HL-60/S4 (cell line): Measurements from ENCODE around the gene MOGAT1.
"Not testable (repeated sequence)": the region's sequence is repeated elsewhere in the genome, so short reads cannot be mapped to it uniquely, and the experiment has no call there.

Source experiments
- in situ Hi-C: fragments of 300-500 bp; cut with MboI; formaldehyde crosslinking; loops from 2 replicates; pipeline ENCODE4 v1.14.3; 2022; ENCODE audit warnings: low sequenced_read_pairs

MOGAT1 gene

GRCh38 chr2:222738809-222739208 lies 67.4 kb downstream of the MOGAT1 start:
- in situ Hi-C loops: no loop called here

- in situ Hi-C loops: no loop called here
These were observed 68.5 kb downstream of the MOGAT1 start for GRCh38 chr2:222739939-222740338.

- in situ Hi-C loops: no loop called here
These were observed 71.9 kb downstream of the MOGAT1 start for GRCh38 chr2:222743251-222743812.

- in situ Hi-C loops: no loop called here
These were observed 74.5 kb downstream of the MOGAT1 start for GRCh38 chr2:222745836-222746559.

GRCh38 chr2:222747526-222748160 lies 76.2 kb downstream of the MOGAT1 start:
- in situ Hi-C loops: no loop called here

- in situ Hi-C loops: no loop called here
These were observed 79.1 kb downstream of the MOGAT1 start for GRCh38 chr2:222750533-222750932.

GRCh38 chr2:222751238-222751637 lies 79.8 kb downstream of the MOGAT1 start:
- in situ Hi-C loops: no loop called here

GRCh38 chr2:222751821-222752719 lies 80.6 kb downstream of the MOGAT1 start:
- in situ Hi-C loops: no loop called here

GRCh38 chr2:222752746-222753145 lies 81.3 kb downstream of the MOGAT1 start:
- in situ Hi-C loops: no loop called here

- in situ Hi-C loops: no loop called here
These were observed 81.9 kb downstream of the MOGAT1 start for GRCh38 chr2:222753251-222753824.

- in situ Hi-C loops: no loop called here
These were observed 83.0 kb downstream of the MOGAT1 start for GRCh38 chr2:222754324-222754930.

GRCh38 chr2:222755593-222755992 lies 84.1 kb downstream of the MOGAT1 start:
- in situ Hi-C loops: not testable (repeated sequence)

GRCh38 chr2:222756362-222756831 lies 84.9 kb downstream of the MOGAT1 start:
- in situ Hi-C loops: no loop called here

- in situ Hi-C loops: no loop called here
These were observed 85.6 kb downstream of the MOGAT1 start for GRCh38 chr2:222756951-222757650.
